ENCODE data around the gene DACT2.

The DACT2 gene

DNA sequence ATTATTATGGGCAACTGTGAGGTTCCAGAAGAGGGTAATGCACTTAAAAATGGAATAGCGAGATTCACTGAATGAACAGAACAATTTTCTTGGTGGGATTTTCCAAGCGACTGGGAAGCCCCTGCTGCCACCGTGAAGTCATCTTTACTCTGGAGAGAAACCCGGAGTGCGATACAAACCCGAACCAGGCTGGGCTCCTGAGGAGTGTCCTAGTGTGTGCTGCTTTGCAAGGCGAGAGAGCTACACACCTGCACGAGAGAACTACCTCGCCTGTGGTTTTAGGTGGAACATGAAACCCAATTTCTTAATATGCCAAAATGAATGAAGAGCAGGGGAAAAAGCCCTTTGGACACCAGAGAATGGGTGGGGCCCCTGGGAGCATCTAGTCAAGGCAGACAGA is 33.5 kb upstream of the DACT2 start:
- in situ Hi-C loops (cut with MboI; ENCODE audit: low sequenced_read_pairs), result no loop called here

- in situ Hi-C loops (cut with MboI; ENCODE audit: low sequenced_read_pairs), result no loop called here
Measured at GRCh38 chr6:168352096-168352495, 32.5 kb upstream of the DACT2 start.

DNA sequence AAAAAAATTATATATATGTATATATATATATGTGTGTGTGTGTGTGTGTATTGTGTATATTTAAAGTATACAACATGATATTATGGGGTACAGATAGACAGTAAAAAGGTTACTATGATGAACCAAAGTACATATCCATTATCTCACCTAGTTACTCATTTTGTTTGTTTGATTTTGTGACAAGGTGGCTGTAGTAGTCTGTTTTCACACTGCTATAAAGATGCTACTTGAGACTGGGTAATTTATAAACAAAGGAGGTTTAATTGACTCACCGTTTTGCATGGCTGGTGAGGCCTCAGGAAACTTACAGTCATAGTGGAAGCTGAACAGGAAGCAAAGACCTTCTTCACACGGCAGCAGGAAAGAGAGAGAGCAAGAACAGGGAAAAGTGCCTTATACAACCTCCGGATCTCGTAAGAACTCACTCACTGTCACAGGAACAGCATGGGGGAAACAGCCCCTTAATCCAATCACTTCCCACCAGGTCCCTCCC is 30.2 kb upstream of the DACT2 start:
- in situ Hi-C loops (cut with MboI; ENCODE audit: low sequenced_read_pairs), result no loop called here

- in situ Hi-C loops (cut with MboI; ENCODE audit: low sequenced_read_pairs), result no loop called here
Measured at GRCh38 chr6:168348186-168348585, 28.6 kb upstream of the DACT2 start.

DNA sequence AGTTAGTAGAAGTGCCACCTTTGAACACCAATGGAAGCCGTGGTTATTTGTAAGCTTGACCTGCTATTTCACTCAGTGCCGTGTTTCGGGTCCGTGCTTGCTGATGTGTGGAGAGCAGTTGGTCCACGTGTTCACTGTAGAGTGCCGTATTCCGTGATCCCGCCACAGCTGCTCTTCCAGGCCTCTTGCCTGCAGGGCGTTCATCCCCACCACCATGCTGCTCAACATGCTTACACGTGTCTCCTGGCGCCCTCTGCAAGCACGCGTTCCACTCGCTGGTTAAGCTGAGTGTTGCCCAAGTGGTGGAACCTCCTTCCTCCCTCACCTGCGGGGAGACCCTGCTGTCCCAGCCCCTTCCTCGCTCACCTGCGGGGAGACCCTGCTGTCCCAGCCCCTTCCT is 28.0 kb upstream of the DACT2 start:
- in situ Hi-C loops (cut with MboI; ENCODE audit: low sequenced_read_pairs), result no loop called here

DNA sequence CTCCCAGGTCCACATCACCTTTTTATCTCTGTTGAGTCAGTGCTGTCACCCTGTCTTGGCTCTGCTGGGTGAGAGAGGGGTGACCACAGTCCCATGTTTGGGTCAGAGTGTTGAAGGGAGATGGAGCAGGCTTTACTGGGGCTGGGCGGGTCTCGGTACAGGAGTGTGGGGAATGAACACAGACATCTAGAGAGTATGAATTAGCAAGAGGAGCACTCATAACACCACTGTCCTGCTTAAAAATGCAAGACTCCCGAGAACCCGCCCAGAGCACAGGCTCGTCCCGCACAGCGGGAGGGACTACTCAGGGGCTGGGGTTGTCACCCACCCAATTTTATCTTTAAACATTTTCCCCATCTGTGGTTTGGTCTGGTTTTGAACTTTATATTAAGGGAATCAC is 27.5 kb upstream of the DACT2 start:
- in situ Hi-C loops (cut with MboI; ENCODE audit: low sequenced_read_pairs), result no loop called here

- in situ Hi-C loops (cut with MboI; ENCODE audit: low sequenced_read_pairs), result no loop called here
Measured at GRCh38 chr6:168345896-168346754, 26.5 kb upstream of the DACT2 start.

DNA sequence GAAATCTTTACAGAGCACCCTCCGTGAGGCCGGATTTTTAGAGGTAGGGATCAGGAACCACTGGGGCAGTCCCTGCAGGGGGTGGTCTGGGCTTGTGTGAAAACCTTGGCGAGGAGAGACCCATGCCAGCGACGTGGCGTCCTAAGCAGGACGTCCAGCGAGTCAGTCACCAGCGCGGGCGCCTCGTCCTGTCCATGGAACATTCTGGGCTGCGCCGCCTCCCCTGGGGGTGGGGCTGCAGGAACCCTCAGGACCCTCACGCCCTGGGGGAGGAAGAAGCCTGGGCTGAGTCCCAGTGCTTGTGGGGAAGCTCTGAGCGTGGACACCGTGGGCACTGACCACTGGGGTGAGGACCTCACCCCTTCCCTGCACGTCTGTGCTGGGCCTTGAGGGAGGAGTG is 25.7 kb upstream of the DACT2 start:
- in situ Hi-C loops (cut with MboI; ENCODE audit: low sequenced_read_pairs), result no loop called here

GRCh38 chr6:168344338-168344737 is 24.8 kb upstream of the DACT2 start:
- in situ Hi-C loops (cut with MboI; ENCODE audit: low sequenced_read_pairs), result no loop called here

- in situ Hi-C loops (cut with MboI; ENCODE audit: low sequenced_read_pairs), result no loop called here
Measured at GRCh38 chr6:168343239-168344150, 23.9 kb upstream of the DACT2 start.

DNA sequence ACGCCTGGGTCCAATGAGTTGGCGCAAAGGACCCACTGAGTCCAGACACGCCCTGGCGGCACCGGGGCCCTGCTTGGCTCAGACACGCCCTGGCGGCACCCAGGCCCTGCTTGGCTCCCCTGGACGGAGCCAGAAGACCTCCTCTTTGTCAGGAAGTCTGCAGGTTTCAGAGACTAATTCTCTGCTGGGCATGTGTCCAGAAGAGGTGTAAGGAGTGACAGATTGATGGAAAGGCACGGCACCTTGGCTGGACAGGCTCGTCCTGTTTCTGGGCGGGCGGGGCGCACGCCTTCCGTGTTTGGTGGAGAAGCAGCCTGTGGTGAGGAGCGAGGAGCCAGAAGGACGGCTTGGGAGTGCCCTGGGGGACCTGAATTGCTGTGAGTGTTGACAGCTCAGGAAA is 23.1 kb upstream of the DACT2 start:
- in situ Hi-C loops (cut with MboI; ENCODE audit: low sequenced_read_pairs), result no loop called here

- in situ Hi-C loops (cut with MboI; ENCODE audit: low sequenced_read_pairs), result no loop called here
Measured at GRCh38 chr6:168341280-168341900, 21.8 kb upstream of the DACT2 start.

GRCh38 chr6:168340819-168341218 is 21.2 kb upstream of the DACT2 start:
- in situ Hi-C loops (cut with MboI; ENCODE audit: low sequenced_read_pairs), result no loop called here

DNA sequence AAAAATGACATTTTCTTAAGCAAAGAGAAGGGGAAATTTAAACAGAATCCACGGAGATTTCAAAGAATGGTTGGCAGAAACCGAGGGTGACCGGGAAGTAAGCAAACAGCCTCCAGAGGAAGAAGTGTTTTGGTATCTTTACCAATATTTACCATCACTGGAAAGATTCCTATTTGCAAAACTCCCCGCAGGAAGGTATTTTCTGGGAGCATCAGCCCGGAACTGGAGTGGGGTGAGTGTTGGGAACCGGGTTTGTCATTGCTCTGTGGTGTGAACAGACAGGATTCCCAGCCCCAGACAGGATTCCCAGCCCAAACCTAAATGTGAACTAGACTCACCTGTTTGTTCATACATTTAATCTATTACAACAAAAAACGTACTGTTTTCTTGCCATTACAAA is 19.2 kb upstream of the DACT2 start:
- in situ Hi-C loops (cut with MboI; ENCODE audit: low sequenced_read_pairs), result no loop called here

GRCh38 chr6:168336967-168337366 is 17.4 kb upstream of the DACT2 start:
- in situ Hi-C loops (cut with MboI; ENCODE audit: low sequenced_read_pairs), result no loop called here

DNA sequence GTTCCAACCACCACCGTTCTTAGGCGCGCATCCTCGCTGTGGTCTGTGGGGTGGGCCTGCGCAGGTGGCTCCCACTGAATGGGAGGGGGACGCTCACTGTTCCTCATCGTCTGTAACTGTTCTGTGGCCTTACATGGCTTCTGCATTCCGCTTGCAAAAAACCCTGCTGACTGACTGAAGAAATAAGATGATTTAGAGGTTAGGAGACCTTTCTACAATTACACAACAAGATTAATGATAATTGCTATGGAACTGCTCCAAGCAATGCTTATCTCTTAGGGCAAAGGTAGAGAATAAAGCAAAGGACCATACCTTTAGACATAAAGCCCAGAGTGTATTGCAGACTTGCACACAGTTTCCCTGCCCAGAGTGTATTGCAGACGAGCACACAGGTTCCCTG is 14.4 kb upstream of the DACT2 start:
- in situ Hi-C loops (cut with MboI; ENCODE audit: low sequenced_read_pairs), result no loop called here

DNA sequence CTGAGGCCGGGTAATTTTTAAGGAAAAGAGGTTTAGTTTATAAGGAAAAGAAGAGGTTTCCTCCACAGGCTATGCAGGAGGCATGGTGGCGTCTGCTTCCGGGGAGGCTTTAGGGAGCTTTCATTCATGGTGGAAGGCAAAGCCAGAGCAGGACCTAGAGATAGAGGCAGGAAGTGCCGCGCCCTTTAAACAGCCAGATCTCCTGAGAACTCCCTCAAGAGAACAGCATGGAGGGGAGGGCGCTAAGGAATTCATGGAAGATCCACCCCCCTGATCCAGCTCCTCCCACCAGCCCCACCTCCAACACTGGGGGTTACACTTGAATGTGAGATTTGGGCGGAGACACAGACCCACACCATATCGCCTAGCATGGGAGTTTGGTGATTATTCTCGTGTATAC is 13.9 kb upstream of the DACT2 start:
- in situ Hi-C loops (cut with MboI; ENCODE audit: low sequenced_read_pairs), result no loop called here

DNA sequence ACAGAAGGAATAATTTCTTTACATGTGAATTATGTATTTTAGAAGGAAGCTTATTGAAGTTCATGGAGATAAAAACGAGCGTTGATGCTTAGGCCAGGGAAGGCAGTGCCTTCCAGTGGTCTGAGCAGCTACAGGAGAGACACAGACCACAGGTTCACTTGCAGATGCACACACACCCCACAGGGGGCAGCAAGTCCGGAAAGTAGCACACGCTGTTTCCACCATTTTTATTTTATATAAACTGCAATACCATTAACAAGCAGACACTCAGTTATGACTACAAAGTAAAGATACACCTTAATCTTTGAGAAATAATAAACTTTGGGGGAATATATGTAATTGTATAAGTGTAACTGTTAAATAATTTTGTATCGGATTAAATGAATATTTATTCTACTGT is 13.5 kb upstream of the DACT2 start:
- in situ Hi-C loops (cut with MboI; ENCODE audit: low sequenced_read_pairs), result no loop called here

- in situ Hi-C loops (cut with MboI; ENCODE audit: low sequenced_read_pairs), result no loop called here
Measured at GRCh38 chr6:168332020-168332419, 12.4 kb upstream of the DACT2 start.

- in situ Hi-C loops (cut with MboI; ENCODE audit: low sequenced_read_pairs), result no loop called here
Measured at GRCh38 chr6:168331058-168331457, 11.5 kb upstream of the DACT2 start.

DNA sequence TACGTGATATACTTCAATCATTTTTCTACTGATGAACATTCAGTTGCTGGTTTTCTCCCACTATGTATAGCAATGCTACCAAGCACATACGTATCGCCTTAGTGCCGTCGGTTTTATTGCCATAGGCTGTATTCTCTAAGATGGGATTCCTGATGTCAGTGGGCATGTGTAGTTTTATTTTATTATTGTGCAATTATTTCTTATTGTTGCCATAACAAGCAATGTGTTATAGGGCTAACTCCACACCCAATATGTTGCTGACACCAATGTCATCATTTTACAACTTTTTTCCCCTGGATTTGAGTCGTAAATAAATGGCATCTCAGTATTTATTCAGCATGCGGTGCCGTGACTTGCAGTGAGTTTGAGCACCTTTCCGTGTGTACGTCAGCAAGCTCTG is 10.8 kb upstream of the DACT2 start:
- in situ Hi-C loops (cut with MboI; ENCODE audit: low sequenced_read_pairs), result no loop called here

Measured in hTERT RPE-1 (cell line).